H1 (cell line): ENCODE measurements around the gene FOLR3. TPM values are rescaled to one million over a fixed set of nuclear protein-coding genes. Genes with fewer than 3 reads are reported as not detected.

Experiments
- CHD1 ChIP-seq: IDR thresholded peaks from 2 replicates; pipeline ENCODE4 v1.6.1; 2012; ENCODE audit warnings: low read depth, low read length, improper control_type of control experiment
- CTBP2 ChIP-seq: IDR thresholded peaks from 2 replicates; pipeline ENCODE4 v1.7.0; 2011; ENCODE audit warnings: borderline replicate concordance, mild to moderate bottlenecking, moderate library complexity, mixed read lengths, low read length; ENCODE audit not compliant: insufficient read depth, insufficient read length
- EP300 ChIP-seq, 2 experiments: IDR thresholded peaks; 1 replicate in 1 of 2; 2 replicates in 1 of 2; pipeline ENCODE4 v1.6.1; 2011 to 2012; ENCODE audit warnings: low read depth in 2 of 2, low read length in 2 of 2, mild to moderate bottlenecking in 2 of 2, borderline replicate concordance in 1 of 2, inconsistent platforms in 1 of 2, moderate library complexity in 1 of 2
- FOSL1 ChIP-seq: IDR thresholded peaks from 2 replicates; pipeline ENCODE4 v1.6.1; 2011; ENCODE audit warnings: mild to moderate bottlenecking, low read depth, low read length, moderate library complexity; ENCODE audit not compliant: insufficient read depth
- GTF2F1 ChIP-seq: IDR thresholded peaks from 2 replicates; pipeline ENCODE4 v1.6.1; 2012; ENCODE audit warnings: low read depth, low read length, improper control_type of control experiment, borderline replicate concordance
- MAFK ChIP-seq: IDR thresholded peaks from 2 replicates; pipeline ENCODE4 v1.6.1; 2012; ENCODE audit warnings: low read depth, mild to moderate bottlenecking, improper control_type of control experiment, low read length
- POLR2AphosphoS5 ChIP-seq: IDR thresholded peaks from 2 replicates; pipeline ENCODE4 v1.6.1; 2011; ENCODE audit warnings: low read depth, low read length
- RBBP5 ChIP-seq: IDR thresholded peaks from 2 replicates; pipeline ENCODE4 v1.7.1; 2012; ENCODE audit warnings: low read depth, mild to moderate bottlenecking, inconsistent platforms, low read length, moderate library complexity, borderline replicate concordance
- RXRA ChIP-seq: IDR thresholded peaks from 2 replicates; pipeline ENCODE4 v1.6.1; 2011; ENCODE audit warnings: low read depth, mild to moderate bottlenecking, low read length, moderate library complexity; ENCODE audit not compliant: insufficient read depth
- SIN3A ChIP-seq, 2 experiments: IDR thresholded peaks in 1 of 2; conservative IDR thresholded peaks in 1 of 2; 2 replicates each; pipeline ENCODE4 v1.6.1; 2011 to 2012; ENCODE audit warnings: low read length in 2 of 2, improper control_type of control experiment in 1 of 2, low read depth in 1 of 2, mild to moderate bottlenecking in 1 of 2
- SIX5 ChIP-seq: IDR thresholded peaks from 2 replicates; pipeline ENCODE4 v1.6.1; 2011; ENCODE audit warnings: mild to moderate bottlenecking, low read depth, low read length
- SP1 ChIP-seq: IDR thresholded peaks from 2 replicates; pipeline ENCODE4 v1.6.1; 2011; ENCODE audit warnings: low read depth, low read length
- SRF ChIP-seq: IDR thresholded peaks from 2 replicates; pipeline ENCODE4 v1.6.1; 2011; ENCODE audit warnings: mild to moderate bottlenecking, low read depth, low read length, moderate library complexity
- TEAD4 ChIP-seq: IDR thresholded peaks from 2 replicates; pipeline ENCODE4 v1.6.1; 2012; ENCODE audit warnings: low read depth, low read length, inconsistent platforms, mixed read lengths
- polyA plus RNA-seq, 7 experiments: library from polyadenylated mRNA; depleted of rRNA in 3 of 7; stranded (reverse) in 5 of 7; unstranded in 2 of 7; fragments of >200 nt in 5 of 7; fragments of 200-250 nt in 2 of 7; gene quantifications; 1 replicate in 5 of 7; 2 replicates in 1 of 7; 4 replicates in 1 of 7; pipeline versions ENCODE4 v1.2.1 to v1.2.3, GENCODE V29; 2011 to 2013; ENCODE audit warnings: missing spikeins in 2 of 7, mixed read lengths in 2 of 7
- total RNA-seq: library from RNA; stranded (reverse); fragmentation: NEBNext Ultra II Directional; extraction: Animal tissue kit (Norgen Biotek cat#: 25700); gene quantifications from 2 replicates; pipeline ENCODE4 v1.2.1, GENCODE V29; 2021
- TF ChIP-seq, protein P1 (sequence below): IDR thresholded peaks from 2 replicates; pipeline ENCODE4 v1.6.1; 2011; ENCODE audit warnings: low read length, improper control_type of control experiment
- TF ChIP-seq, protein P2 (sequence below): IDR thresholded peaks from 2 replicates; pipeline ENCODE4 v1.6.1; 2012; ENCODE audit warnings: inconsistent platforms
- TF ChIP-seq, protein P3 (sequence below): IDR thresholded peaks from 2 replicates; pipeline ENCODE4 v1.6.1; 2011; ENCODE audit warnings: low read depth, mild to moderate bottlenecking, low read length; ENCODE audit not compliant: insufficient read depth
- TF ChIP-seq, protein P4 (sequence below): IDR thresholded peaks from 2 replicates; pipeline ENCODE4 v1.6.1; 2012; ENCODE audit warnings: low read length, inconsistent platforms

The FOLR3 gene
- total and polyA plus RNA-seq, 2 of the 8 experiments (the other 6 are each of a cell fraction or from before 2014, with no cell fraction given): not detected

DNA sequence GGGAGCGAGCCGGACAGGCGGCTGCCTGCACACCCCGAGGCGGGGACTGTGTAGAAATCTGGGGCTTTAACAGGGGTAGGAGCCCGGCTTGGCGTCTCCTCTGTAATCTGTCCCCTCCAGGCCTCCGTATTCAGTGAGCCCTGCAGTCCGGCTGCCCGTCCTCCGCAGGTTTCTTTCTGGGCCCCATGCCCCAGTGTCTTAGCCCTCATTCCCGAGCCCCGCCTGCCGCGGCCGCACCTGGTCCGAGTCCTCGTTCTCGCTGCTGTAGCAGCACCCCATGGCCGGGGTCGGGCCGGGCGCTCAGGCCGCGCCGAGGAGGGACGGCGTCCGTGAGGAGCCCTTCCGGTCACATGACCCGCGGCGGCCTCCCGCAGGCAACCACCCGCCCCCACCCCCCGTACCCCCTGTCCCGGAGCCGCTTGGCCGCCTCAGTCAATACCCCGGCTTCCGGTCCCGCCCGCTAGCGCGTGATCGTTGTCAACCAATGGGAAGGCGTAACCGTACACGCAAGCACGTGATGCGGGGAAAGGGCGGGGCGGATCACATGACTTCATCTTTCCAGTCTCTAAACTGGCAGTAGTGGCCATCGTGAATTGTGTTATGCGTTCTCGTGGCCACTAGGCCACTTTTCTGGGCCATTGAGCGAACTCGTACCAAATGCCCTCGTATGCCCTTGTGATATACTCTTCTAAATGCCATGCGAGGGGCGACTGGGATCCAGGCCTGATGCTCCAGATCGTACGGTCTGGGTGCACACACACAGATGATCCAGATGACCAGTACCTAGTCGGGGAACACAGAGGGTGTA, 32.4 kb upstream of the FOLR3 start, which contains the start of gene LAMTOR1 (continued):
- TF ChIP-seq, protein P1, sequence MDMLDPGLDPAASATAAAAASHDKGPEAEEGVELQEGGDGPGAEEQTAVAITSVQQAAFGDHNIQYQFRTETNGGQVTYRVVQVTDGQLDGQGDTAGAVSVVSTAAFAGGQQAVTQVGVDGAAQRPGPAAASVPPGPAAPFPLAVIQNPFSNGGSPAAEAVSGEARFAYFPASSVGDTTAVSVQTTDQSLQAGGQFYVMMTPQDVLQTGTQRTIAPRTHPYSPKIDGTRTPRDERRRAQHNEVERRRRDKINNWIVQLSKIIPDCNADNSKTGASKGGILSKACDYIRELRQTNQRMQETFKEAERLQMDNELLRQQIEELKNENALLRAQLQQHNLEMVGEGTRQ: peak; percentile 99
- no peak for TF ChIP-seq CHD1
- TF ChIP-seq CTBP2: no peak
- peak; percentile 14; the same call in 1 of the 2 replicates for TF ChIP-seq GTF2F1
- TF ChIP-seq, protein P2, sequence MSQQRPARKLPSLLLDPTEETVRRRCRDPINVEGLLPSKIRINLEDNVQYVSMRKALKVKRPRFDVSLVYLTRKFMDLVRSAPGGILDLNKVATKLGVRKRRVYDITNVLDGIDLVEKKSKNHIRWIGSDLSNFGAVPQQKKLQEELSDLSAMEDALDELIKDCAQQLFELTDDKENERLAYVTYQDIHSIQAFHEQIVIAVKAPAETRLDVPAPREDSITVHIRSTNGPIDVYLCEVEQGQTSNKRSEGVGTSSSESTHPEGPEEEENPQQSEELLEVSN: peak; percentile 86
- TF ChIP-seq, protein P3, sequence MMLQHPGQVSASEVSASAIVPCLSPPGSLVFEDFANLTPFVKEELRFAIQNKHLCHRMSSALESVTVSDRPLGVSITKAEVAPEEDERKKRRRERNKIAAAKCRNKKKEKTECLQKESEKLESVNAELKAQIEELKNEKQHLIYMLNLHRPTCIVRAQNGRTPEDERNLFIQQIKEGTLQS: peak; percentile 97
- TF ChIP-seq SRF: 0 out of 2 replicates have a peak, but pooled peaks have one; percentile 15
- no peak for TF ChIP-seq MAFK
- no peak for TF ChIP-seq FOSL1
- TF ChIP-seq SP1: peak; percentile 27; the same call in 1 of the 2 replicates
- no peak; the same call in 1 of the 2 replicates for TF ChIP-seq SIX5
- TF ChIP-seq POLR2AphosphoS5: peak; percentile 63
- 0 out of 2 replicates have a peak, but pooled peaks have one; percentile 1 for TF ChIP-seq TEAD4
- TF ChIP-seq, protein P4, sequence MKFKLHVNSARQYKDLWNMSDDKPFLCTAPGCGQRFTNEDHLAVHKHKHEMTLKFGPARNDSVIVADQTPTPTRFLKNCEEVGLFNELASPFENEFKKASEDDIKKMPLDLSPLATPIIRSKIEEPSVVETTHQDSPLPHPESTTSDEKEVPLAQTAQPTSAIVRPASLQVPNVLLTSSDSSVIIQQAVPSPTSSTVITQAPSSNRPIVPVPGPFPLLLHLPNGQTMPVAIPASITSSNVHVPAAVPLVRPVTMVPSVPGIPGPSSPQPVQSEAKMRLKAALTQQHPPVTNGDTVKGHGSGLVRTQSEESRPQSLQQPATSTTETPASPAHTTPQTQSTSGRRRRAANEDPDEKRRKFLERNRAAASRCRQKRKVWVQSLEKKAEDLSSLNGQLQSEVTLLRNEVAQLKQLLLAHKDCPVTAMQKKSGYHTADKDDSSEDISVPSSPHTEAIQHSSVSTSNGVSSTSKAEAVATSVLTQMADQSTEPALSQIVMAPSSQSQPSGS: 0 out of 2 replicates have a peak, but pooled peaks have one; percentile 31
- peak in 1 of 2 experiments; percentile 70; a peak in 2 of 4 replicates for TF ChIP-seq SIN3A (conservative IDR thresholded peaks at IDR 0.05 in 1 of 2, IDR thresholded peaks at IDR 0.05 in 1 of 2; ENCODE audit: low read depth in 1 of 2, low read length in 2 of 2)
- peak in 1 of 2 experiments; percentile 39; a peak in 1 of 3 replicates for TF ChIP-seq EP300 (IDR thresholded peaks at IDR 0.05; ENCODE audit: borderline replicate concordance in 1 of 2, low read depth in 2 of 2, low read length in 2 of 2)
- no peak for TF ChIP-seq RXRA
- peak; percentile 16; the same call in 1 of the 2 replicates for TF ChIP-seq RBBP5
